GM12892 (cell line): ENCODE results near the gene CAMK1D.

Source experiments
- POLR2A ChIP-seq: IDR thresholded peaks from 2 replicates; pipeline ENCODE4 v1.6.1; 2011; ENCODE audit warnings: low read depth, low read length, control low read depth
- POLR2AphosphoS5 ChIP-seq: IDR thresholded peaks from 2 replicates; pipeline ENCODE4 v1.6.1; 2011; ENCODE audit warnings: low read depth, low read length, control low read depth
- TAF1 ChIP-seq: IDR thresholded peaks from 2 replicates; pipeline ENCODE4 v1.6.1; 2011; ENCODE audit warnings: low read depth, mild to moderate bottlenecking, control low read depth, low read length, borderline replicate concordance

DNA sequence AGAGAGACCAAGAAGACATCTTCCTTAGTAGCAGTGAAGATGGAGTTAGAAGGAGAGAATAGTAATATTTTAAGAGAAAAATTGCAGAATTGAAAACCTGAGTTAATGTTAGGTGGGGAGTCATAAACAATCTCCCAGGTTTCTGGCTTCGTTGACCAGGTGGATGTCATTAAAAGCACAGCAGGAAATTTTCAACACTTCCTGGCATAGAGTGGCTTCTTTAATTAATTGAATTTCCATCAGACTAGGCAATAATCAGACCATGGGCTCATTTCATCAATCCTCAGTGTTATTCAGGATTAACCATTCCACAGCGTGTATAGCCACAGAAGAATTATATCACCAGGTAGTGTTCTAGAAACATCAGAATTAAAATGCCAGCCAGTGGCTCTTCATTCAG lies 383.9 kb downstream of the CAMK1D start:
- TF ChIP-seq POLR2AphosphoS5 (no peak), POLR2A (no peak), TAF1 (no peak)
